DND-41 (cell line): ENCODE results near the gene OSCP1.

Experiments used
- ATAC-seq: fragments of 200-7000 bp; cut with Tn5 transposase; 3 replicates; pipeline ENCODE4 v1.9.1; 2021; ENCODE audit warnings: low read depth; ENCODE audit not compliant: insufficient read depth
- DNase-seq: peaks from one replicate; pipeline ENCODE4 v3.0.0-alpha.2; 2020
- H2AFZ ChIP-seq: 2 replicates; pipeline ENCODE4 v1.6.0; 2012; ENCODE audit warnings: low read depth, low read length
- H3K27ac ChIP-seq: 2 replicates; pipeline ENCODE4 v1.5.1; 2012; ENCODE audit warnings: low read length, inconsistent platforms
- H3K27me3 ChIP-seq: fragments of 200-600 bp; sonication (generic); 2 replicates; pipeline ENCODE4 v1.6.0; 2012; ENCODE audit warnings: low read length, mild to moderate bottlenecking, inconsistent platforms; ENCODE audit not compliant: insufficient read depth, poor library complexity
- H3K36me3 ChIP-seq: 2 replicates; pipeline ENCODE4 v1.5.1; 2012; ENCODE audit warnings: low read length, inconsistent platforms; ENCODE audit not compliant: insufficient read depth
- H3K4me1 ChIP-seq: 2 replicates; pipeline ENCODE4 v1.5.1; 2012; ENCODE audit warnings: mild to moderate bottlenecking, low read length; ENCODE audit not compliant: insufficient read depth
- H3K4me2 ChIP-seq: 2 replicates; pipeline ENCODE4 v1.6.0; 2012; ENCODE audit warnings: mild to moderate bottlenecking, moderate library complexity, low read length, inconsistent platforms; ENCODE audit not compliant: insufficient read depth
- H3K4me3 ChIP-seq, 2 experiments: fragments of 200-600 bp in 1 of 2; shearing (Covaris generic) in 1 of 2; 2 replicates each; pipeline ENCODE4 v1.5.1; 2012 to 2016; ENCODE audit warnings: inconsistent platforms in 2 of 2, low read length in 2 of 2, mild to moderate bottlenecking in 2 of 2, low read depth in 1 of 2, moderate library complexity in 1 of 2
- H3K79me2 ChIP-seq: 2 replicates; pipeline ENCODE4 v1.6.0; 2012; ENCODE audit warnings: low read length, inconsistent platforms; ENCODE audit not compliant: insufficient read depth
- H3K9ac ChIP-seq: 2 replicates; pipeline ENCODE4 v1.6.0; 2012; ENCODE audit warnings: low read depth, mild to moderate bottlenecking, inconsistent platforms, low read length, moderate library complexity
- H3K9me3 ChIP-seq: 2 replicates; pipeline ENCODE4 v1.5.1; 2012; ENCODE audit warnings: low read length, moderate library complexity, mild to moderate bottlenecking, inconsistent platforms; ENCODE audit not compliant: insufficient read depth, severe bottlenecking
- H4K20me1 ChIP-seq: 2 replicates; pipeline ENCODE4 v1.6.0; 2012; ENCODE audit warnings: low read length; ENCODE audit not compliant: insufficient read depth
- CTCF ChIP-seq: IDR thresholded peaks from 2 replicates; pipeline ENCODE4 v1.5.1; 2012; ENCODE audit warnings: borderline replicate concordance, low read length, moderate library complexity, mild to moderate bottlenecking; ENCODE audit not compliant: poor library complexity, severe bottlenecking; ENCODE audit errors: extremely low read depth
- EZH2 ChIP-seq: IDR thresholded peaks from 3 replicates; pipeline ENCODE4 v1.6.1; 2012; ENCODE audit warnings: borderline replicate concordance, low read depth, mild to moderate bottlenecking, moderate library complexity, low read length, inconsistent platforms; ENCODE audit not compliant: severe bottlenecking

The OSCP1 gene

GRCh38 chr1:36450919-36451305, 661 bp upstream of the OSCP1 start:
- peak overlapping the region; percentile 36 to 75 for H3K4me3 ChIP-seq
- H3K79me2 ChIP-seq, result peaks cover 4% of the 10 kb centered on the region
- TF ChIP-seq CTCF, result no peak
- no peak for TF ChIP-seq EZH2
- H3K4me1 ChIP-seq, result peaks cover 25% of the 10 kb centered on the region
- H3K36me3 ChIP-seq, result peaks cover 17% of the 10 kb centered on the region
- no peaks in the 10 kb centered on the region for H3K27me3 ChIP-seq
- no peaks in the 10 kb centered on the region for H4K20me1 ChIP-seq
- peak overlapping the region; percentile 75 for H3K27ac ChIP-seq
- H3K9ac ChIP-seq, result peak overlapping the region; percentile 72
- H3K4me2 ChIP-seq, result peak overlapping the region; percentile 77
- H3K9me3 ChIP-seq, result no peaks in the 10 kb centered on the region
- DNase-seq (no peak), ATAC-seq (no peak)
- peak overlapping the region; percentile 95 for H2AFZ ChIP-seq

- H3K79me2 ChIP-seq, result peaks cover 4% of the 10 kb centered on the region
- no peaks in the 10 kb centered on the region for H3K27me3 ChIP-seq
- H3K4me1 ChIP-seq, result peaks cover 25% of the 10 kb centered on the region
- H3K9me3 ChIP-seq, result no peaks in the 10 kb centered on the region
- no peak overlapping the region for H3K27ac ChIP-seq
- no peak for TF ChIP-seq EZH2
- no peak for TF ChIP-seq CTCF
- ATAC-seq, result no peak
- no peaks in the 10 kb centered on the region for H4K20me1 ChIP-seq
- H3K36me3 ChIP-seq, result no peaks in the 10 kb centered on the region
- H3K9ac ChIP-seq, result no peak overlapping the region
- DNase-seq, result no peak
- no peak overlapping the region for H3K4me2 ChIP-seq
- no peak overlapping the region for H3K4me3 ChIP-seq
- no peak overlapping the region for H2AFZ ChIP-seq
Measured at GRCh38 chr1:36448530-36449056, 1.7 kb downstream of the OSCP1 start.

- Histone ChIP-seq H3K9me3 (no peaks in the 10 kb centered on the region), H3K9ac (no peak overlapping the region), H3K27me3 (no peaks in the 10 kb centered on the region), H2AFZ (no peak overlapping the region), H3K27ac (no peak overlapping the region), H3K4me1 (peaks cover 25% of the 10 kb centered on the region), H3K36me3 (no peaks in the 10 kb centered on the region), H3K4me3 (no peak overlapping the region), H4K20me1 (no peaks in the 10 kb centered on the region), H3K79me2 (peaks cover 4% of the 10 kb centered on the region), H3K4me2 (no peak overlapping the region)
- TF ChIP-seq EZH2, result no peak
- no peak for TF ChIP-seq CTCF
- ATAC-seq (no peak), DNase-seq (no peak)
Measured at GRCh38 chr1:36447450-36447849, 2.8 kb downstream of the OSCP1 start.

- ATAC-seq, result no peak
- Histone ChIP-seq H3K4me2 (no peak overlapping the region), H4K20me1 (no peaks in the 10 kb centered on the region), H3K27ac (no peak overlapping the region), H3K4me3 (no peak overlapping the region), H3K9ac (no peak overlapping the region), H3K27me3 (no peaks in the 10 kb centered on the region), H3K36me3 (no peaks in the 10 kb centered on the region), H3K79me2 (peaks cover 4% of the 10 kb centered on the region), H3K9me3 (no peaks in the 10 kb centered on the region), H2AFZ (no peak overlapping the region), H3K4me1 (peaks cover 25% of the 10 kb centered on the region)
- DNase-seq, result no peak
- TF ChIP-seq EZH2 (no peak), CTCF (no peak)
Measured at GRCh38 chr1:36446746-36447145, 3.5 kb downstream of the OSCP1 start.
